ENCODE measurements around the gene HS6ST2.
A peak's percentile ranks its signal among the peaks of the same experiment; 100 is the strongest.
"Not testable (repeated sequence)": the region's sequence is repeated elsewhere in the genome, so short reads cannot be mapped to it uniquely, and the experiment has no call there.

HS6ST2 gene

DNA sequence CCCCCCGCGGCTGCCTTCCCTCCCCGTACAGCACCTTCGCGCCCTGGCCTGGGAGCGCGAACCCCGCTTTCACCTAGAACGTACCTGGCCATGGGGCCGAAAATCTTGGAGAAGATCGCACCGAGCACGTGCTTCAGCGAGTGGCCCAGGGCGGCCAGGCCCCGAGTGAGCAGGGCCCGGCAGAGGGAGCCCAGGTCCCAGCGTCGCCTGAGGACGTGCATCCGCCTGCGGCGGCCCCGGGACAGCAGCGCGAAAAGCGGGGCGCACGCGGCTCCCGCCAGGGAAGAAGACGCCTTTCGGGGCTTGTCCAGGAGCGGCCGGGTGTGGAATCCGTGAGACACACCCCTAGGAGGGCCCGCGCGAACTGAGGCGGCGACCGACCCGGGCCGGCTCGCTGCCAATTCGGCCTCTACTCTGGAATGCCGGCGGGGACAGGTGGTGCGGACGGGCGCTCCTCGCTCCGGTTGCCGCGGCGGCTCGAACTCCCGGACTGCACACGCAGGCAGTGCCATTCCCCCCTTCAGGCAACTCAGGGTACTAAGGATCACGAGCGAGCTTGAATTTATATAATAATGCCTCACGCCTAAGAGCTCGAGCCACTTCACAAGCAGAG is at the start of gene HS6ST2:
Gene HS6ST2, minus strand, starts transcription at position 539 of the 613 bp plus-strand sequence.
- DNase-seq: no peak

DNA sequence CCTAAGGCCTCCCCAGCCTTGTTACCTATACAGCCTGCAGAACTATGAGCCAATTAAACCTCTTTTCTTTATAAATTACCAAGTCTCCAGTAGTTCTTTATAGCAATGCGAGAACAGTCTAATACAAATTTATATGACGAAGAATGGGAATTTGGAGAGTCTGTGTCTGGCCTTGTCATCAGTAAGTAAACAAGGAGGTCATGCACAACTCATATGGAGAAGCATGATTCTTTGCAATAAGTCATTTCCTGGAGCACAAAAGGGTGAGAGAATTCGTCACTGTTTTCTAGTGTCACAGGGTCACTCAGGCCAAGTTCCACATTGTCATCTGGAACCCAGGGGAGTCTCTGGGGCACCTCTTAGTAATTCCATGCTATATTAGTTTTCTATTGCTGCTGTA is 49.0 kb upstream of the HS6ST2 start:
- no peak for DNase-seq

DNA sequence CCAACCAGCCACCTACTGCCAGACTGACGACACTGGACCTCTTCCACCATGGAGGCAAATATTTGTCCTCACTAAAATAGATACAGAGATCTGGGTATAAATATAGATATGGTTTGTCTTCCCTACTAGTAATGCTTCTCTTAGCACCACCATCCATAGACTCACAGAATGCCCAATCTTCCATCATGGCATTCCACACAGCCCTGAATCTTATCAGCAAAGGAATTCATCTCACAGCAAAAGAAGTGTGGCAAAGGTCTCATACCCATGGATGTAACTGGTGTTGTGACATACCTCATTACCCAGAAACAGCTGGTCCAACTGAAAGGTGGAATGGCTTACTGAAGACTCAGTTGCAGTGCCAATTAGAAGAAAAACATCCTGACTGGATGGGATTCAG is 47.2 kb upstream of the HS6ST2 start:
- DNase-seq: no peak

DNA sequence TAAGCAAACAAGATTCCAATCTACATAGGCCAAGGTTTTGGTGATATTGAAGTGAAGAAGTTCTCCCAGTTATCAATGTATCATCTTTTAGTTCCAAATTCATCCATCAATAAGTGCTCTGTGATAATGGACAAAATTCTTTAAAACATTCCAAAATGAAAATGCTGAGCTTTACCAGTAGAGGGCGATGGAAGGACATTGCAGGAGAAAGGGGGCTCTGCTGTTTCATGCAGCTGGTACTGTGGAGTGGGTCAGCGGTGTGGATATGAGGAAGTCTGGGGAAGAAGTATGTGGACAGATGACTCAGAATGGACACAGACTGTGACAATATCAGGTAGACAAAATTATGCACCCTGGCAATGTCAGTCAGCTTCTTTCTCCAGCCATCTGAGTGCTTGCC is 46.6 kb upstream of the HS6ST2 start:
- no peak for DNase-seq

DNA sequence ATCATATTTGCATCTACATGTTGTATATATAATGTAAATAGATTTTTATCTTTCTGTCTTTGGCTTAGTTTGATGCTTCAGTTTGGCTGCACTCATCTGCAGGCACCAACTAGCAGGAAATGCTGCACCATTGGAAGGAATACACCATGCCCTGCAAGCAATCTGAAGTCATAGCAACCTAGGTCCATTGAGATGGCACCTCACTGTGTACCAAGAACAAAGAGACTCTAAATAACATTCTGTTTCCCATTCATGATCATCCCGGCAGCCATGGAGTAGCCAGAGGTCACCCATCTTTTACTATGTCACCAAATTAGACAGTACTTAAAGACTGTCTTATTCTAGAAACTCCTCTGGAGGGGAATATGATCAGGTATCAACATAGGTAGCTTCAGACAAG is 40.8 kb upstream of the HS6ST2 start:
- DNase-seq: no peak

DNA sequence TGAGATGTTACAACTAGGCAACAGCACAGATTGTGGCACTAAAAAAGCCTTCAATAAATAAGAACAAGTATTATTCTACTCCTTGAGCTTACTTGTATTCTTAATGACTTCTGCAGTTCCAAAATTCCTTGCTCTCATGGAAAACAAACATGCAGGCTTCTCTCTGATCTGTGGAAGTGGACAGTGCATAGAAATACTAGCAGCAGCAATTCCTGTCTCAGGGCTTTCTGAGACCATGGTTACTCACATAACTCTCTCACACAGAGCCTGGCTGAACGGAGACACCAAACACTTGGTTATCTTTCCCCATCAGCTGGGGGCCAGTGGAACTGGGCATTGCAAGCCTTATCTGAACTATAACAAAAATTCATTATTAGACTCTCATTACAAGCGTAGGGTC is 32.4 kb upstream of the HS6ST2 start:
- no peak for DNase-seq

DNA sequence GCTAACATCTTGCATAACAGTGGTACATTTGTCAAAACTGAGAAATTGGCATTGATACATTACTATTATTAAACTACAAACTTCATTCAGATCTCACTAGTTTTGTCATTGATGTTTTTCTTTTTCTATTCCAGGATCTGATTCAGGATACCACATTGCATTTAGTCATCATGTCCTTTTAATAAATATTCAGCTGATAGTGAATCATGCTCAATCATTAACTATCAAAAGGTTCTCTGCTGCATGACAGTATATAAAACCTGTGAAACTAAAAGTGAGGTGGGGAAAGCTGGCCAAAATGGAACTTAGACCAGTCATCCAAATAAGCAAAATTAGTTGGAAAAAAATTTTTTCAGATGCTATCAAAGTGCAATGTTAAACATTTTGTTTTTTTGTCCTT is 28.1 kb upstream of the HS6ST2 start:
- DNase-seq: no peak

DNA sequence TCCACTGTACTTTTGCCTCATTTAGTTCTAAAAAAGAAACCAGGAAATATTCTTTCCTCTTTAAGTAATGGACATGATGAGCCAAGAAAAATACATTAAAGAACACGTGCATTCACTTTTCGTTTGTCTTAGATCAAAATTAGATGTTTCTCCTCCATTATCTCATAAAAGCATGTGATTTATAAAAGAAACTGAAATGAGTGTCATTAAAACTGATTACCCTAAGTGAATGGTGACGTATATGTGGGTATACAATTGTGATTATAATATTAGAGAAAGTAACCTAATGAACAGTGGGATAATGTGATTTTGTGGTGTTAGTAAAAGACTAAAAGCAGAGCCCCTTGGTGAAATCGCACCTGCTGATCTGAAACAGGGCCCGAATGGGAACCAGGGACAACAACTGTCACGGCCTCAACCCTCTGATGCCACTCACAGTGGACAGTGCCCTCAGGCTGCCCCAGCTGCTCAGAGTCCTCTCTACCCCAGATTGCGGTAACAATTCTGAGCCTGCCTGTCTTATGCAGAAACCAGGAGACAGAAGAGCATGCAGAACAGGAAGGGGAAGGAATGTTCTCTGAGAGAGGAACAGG is 25.7 kb upstream of the HS6ST2 start:
- DNase-seq: no peak

DNA sequence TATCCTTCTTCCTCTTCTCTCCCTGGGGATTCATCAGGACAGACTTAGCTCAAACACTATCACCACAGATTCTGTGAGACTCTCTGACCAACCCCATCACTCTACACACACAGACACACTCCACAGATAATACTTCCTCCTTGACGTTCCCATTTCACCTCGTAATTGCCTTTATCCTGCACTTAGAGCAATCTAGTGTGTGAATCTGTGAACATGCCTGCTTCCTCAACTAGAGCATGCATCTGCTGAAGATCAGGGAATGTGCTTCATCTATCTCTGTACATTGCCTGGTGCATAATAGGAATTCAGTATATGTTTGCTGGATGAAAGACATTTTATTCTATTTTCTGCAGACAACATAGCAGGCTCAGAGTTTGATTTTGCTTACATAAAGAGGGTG is 25.1 kb upstream of the HS6ST2 start:
- DNase-seq: no peak

DNA sequence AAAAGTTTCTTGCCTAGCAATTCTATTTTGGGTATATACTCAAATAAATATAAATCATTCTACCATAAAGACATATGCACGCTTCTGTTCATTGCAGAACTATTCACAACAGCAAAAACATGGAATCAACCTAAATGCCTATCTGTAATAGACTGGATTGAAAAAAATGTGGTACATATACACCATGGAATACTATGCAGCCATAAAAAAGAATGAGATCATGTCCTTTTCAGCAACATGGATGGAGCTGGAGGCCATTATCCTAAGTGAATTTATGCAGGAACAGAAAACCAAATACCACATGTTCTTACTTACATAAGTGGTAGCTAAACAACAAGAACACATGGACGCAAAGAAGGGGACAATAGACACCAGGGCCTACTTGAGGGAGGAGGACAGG is 21.6 kb upstream of the HS6ST2 start:
- DNase-seq: not testable (repeated sequence)

DNA sequence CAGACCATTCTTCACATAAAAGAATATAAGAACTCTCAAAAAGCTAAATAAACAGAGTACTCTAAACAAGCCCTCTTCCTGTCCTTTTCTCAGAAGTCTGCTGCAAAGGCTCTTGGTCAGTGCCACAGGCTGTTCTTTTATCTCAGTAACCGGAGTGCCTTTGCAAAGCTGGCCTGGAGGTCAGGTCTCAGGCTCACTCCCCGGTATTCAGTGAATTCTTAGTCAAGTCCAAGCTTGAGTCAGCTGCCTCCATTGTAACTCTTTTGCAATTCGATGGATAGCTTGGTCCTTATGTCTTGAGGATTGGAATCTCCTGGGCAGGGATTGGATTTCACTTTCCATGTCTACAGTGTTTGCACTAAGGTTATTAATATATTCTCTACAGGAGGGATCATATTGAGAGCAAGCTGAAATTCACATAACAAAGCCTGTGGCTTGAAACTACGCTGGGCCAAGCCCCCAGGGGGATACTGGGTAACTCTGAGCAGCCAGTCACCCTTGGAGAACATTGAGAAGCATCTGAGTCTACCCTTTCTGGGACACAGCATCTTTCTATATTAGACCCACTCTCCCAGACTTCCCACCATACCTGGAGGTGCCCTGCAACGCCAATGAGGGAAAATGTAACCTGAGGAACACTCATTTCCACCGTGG is 10.0 kb upstream of the HS6ST2 start:
- DNase-seq: no peak

DNA sequence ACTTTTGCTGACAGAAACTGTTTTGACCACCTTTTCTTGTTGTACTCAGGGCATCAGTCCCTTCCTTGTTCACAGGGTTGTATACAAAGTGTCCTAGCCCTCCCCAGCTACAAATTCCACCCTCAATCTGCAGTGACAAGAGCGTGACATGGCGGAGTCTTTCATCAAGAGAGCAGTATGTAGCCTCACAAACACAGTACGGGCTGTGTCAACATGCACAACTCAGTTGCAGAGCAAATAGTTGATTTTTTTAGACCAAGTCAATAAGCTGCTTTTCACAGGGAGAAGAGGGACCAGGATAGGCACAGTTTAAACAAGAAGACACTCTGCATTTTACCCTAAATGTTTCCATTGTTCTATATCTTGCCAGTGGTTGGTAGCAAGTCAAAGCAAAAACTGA is 8.6 kb upstream of the HS6ST2 start:
- DNase-seq: no peak

DNA sequence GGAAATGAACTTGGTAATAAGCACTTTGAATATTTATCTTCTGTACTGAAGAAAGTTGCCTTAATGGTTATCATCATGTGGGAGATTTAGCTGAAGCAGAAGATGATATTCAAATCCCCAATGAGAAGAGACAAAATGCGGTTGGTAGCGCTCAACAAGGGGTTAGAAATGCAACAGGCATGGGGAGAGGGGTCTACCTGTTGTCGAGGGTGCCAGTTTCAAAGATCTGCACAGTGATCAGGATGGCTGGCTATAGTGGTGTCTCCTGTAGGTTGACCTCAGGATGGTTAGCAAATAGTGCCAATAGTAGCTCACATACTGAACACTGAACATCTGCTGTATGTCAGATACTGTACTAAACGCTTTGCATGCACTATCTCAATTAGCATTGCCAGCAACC is 7.0 kb upstream of the HS6ST2 start:
- no peak for DNase-seq

DNA sequence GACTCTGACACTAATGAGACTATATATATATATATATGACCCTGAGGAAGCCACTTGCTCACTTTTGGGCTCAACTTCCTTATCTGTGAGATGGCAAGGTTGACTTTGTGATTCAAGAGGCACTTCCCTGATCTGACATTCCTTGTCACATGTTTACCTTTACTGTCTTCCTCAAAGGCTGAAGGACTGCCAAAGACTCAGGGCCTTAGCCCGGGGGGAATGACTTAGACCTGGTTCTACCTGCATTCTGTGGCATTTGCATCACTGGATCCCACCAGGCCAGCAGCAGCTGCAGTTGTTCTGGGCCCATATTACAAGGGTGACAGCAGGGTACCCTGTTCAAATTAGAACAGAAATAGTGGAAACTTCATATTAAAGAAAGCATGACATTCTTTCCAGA is 3.1 kb upstream of the HS6ST2 start:
- no peak for DNase-seq

DNA sequence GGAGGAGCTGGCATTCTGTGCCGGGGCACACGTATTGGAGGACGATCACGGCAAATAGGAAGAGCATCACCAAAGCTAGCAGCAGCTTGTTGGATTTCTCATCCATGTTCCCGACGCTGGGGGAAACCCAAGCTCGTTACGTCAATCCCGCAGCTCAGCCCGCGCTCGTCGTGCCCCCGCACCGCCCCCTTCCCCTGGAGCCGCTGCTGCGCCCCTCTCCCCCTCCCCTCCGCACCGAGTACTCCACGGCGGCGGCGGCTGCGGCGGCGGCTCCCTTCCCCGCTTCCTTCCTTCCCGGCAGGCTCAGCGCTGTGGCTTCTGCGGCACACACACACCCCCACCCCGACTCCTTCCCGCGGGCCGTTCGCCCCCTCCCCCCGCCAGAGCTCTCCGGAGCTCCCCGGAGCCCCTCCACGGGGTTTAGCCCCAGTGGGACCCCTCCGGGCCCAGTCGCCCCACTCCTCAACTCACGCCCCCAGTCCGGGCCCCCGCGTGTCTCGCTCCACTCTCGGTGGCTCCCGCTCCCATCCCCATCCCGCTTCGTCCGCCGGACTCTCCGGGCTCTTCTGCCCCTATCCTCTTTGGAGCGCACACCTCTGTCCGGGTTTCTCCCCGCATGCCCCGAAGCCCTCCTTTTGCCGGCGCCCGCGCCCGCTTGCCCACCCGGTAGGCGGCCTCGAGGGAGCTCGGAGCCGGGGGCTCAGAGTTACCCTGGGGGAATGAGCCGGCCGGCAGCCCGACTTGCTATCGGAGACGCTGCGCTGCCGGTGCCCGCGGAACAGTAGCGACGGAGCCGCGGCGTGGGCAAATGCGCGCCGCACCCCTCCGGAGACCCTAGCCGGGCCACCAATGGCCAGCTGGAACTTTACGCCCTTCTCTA is 978 bp downstream of the HS6ST2 start:
- DNase-seq: no peak

DNA sequence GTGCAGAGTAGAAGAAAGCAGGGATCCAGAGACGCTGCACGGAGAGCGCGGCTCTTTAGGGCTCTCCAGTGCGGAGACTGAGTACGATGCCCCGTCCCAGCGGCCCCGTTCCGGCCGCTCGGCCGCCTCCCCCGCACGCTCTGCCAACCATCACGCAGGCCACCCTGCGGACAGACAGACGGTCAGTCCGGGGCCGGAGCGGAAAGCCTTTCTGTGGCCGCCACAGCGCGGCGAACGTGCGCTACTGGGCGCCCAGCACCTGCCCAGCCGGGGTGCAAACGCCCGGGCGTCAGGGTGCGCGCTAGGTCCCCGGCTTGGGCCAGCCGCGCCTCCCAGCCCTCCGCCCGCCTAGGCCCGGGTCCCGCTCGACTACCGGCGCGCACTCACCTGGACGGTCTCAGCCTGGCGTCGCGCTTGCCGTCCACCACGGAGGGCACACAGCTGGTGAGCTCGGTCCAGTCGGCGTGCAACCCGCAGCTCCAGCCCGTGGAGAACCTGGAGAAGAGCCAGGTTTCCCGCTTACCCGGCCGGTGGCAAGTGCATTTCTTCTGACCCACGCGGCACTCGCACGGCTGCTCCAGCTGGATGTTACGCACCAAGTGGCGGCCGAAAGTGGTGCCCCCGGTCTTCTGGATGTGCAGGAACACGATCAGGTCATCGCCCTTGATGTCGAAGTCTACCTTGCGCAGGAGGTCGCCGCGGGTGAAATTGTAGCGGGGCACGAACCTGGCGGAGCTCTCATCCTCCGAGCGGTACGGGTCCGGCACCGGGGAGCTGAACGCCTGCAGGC is 1.8 kb downstream of the HS6ST2 start:
- peak; percentile 22 for DNase-seq

DNA sequence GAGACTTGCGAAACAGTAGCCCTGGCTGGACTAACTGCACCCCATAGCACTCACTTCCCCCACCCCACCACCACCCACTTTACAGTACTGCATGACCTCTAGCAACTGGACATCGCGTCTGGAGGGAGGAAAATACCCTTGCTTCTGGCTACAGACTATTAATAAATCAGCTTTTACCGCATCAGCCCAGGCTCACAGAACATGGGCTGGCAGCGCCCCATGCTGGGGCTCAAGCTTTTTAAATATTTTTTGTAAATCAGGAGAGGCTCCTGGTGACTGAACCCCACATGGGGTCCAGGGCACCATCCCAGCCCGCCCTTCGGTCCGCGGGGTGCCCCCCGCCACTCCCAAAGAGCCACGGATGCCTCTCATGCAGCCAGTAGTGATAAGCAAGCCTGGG is 2.7 kb downstream of the HS6ST2 start:
- no peak for DNase-seq

DNA sequence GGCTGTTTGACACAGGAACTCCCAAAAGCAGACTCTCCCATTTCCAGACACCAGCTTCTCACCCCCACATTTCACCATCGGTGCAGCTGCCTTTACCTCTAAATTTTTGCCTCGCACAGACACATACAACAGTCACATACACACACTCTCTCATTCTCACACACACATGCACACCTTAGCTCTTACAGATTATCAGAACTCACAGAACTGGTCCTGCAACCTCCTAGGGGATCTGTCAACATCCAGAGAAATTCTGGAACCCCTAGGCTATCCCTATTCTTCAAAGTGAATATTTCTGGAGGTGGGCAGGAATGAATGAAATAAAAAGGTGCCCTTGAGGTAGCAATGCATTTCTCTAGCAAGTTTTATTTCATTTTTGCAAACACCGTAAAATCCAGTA is 4.1 kb downstream of the HS6ST2 start:
- DNase-seq: no peak

DNA sequence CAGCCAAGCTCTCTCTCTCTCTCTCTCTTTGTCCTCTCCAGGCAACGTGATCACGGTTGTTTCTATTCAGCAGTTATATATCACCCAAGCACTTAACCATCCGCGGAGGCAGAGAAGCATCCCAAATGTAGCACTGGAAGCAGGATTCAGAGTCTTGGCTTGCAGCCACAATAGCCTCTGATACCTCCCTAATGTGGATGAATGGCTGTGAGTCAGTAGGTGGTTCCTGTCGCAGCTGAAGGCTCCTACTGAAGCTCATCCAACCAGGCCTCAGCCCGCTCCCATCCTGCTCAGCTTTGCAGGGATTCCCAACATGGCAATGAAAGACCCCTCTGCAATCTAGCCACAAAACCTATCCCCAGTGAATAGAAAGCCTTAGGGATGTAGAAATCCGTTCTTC is 5.1 kb downstream of the HS6ST2 start:
- no peak for DNase-seq

DNA sequence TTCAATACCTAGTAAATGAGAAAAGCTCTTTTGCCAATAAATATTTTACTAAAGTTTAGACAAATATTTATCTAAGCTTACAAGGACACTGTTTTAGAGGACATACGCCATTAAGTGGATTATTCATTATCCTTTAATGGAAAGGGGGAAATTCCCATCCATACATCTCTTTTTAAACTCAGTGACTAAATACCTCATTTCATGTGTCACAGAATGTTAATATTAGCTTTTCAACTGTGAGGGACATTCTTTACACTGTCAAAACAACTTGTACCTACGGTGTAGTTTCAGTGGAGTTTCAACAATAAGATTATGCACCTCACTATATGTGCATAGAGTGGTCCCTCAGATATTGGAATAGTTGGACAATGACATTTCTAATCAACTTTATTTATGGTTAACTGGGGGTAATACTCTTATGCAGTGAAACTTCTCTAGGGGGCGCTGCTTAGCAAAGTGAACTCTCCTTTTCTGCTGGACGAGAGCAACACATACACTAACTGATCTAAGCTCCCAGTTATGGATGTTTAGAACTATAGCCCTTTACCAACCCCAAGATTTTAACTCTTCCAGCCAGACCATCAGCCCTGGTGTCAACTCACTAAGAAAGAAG is 9.7 kb downstream of the HS6ST2 start:
- DNase-seq: no peak

DNA sequence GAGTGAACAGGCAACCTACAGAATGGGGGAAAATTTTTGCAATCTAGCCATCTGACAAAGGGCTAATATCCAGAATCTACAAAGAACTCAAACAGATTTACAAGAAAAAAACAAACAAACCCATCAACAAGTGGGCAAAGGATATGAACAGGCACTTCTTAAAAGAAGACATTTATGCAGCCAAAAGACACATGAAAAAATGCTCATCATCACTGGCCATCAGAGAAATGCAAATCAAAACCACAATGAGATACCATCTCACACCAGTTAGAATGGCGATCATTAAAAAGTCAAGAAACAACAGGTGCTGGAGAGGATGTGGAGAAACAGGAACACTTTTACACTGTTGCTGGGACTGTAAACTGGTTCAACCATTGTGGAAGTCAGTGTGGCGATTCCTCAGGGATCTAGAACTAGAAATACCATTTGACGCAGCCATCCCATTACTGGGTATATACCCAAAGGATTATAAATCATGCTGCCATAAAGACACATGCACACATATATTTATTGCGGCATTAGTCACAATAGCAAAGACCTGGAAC is 13.3 kb downstream of the HS6ST2 start:
- DNase-seq: not testable (repeated sequence)

DNA sequence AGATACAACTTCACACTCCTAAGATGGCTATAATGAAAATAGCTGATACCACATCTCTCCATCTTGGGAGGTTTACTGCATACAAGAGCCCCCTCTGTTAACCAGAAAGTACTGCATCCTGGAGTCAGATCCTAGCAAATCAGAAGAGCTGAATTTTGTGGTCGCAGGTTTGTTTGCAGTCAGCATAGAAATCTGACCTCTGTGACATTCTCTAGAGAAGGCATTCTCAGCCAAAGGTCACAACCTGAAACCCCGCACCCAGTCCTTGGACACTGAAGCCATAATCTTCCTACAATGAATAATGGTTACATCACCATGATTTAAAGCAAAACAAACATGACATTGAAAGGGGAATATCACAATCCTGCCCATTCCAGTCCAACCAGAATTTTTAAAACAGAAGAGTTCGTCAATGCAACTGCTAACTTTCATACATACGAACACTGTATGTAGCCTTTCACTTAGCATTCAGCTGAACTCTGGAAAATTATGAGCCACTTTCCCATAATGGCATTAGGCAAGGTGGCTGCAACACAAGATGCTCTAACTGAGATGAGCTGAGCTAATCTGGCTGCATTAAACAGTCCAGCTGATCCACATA is 17.6 kb downstream of the HS6ST2 start:
- DNase-seq: no peak
